8988T (cell line): ENCODE results near the gene MAN2B1.
A peak's percentile ranks its signal among the peaks of the same experiment; 100 is the strongest.
"Not testable (repeated sequence)": the region's sequence is repeated elsewhere in the genome, so short reads cannot be mapped to it uniquely, and the experiment has no call there.

Experiments
- DNase-seq: peaks from one replicate; pipeline ENCODE4 v3.0.0; 2011

MAN2B1 gene

GRCh38 chr19:12687496-12688196 lies 21.1 kb upstream of the MAN2B1 start, which contains the start of gene GNG14:
Gene GNG14, plus strand, starts transcription at chr19:12687998. Its CDS starts 51 bp downstream, at chr19:12688049.
- no peak for DNase-seq

- DNase-seq: no peak
Observed at GRCh38 chr19:12685831-12686230, 19.3 kb upstream of the MAN2B1 start.

- DNase-seq: peak; percentile 70
Observed at GRCh38 chr19:12681074-12681987, 14.8 kb upstream of the MAN2B1 start, which contains the start of gene DHPS. Gene DHPS, minus strand, starts transcription at chr19:12681880. Its CDS starts 114 bp downstream, at chr19:12681766.

- DNase-seq: no peak
Observed at GRCh38 chr19:12680034-12680433, 13.5 kb upstream of the MAN2B1 start.

DNA sequence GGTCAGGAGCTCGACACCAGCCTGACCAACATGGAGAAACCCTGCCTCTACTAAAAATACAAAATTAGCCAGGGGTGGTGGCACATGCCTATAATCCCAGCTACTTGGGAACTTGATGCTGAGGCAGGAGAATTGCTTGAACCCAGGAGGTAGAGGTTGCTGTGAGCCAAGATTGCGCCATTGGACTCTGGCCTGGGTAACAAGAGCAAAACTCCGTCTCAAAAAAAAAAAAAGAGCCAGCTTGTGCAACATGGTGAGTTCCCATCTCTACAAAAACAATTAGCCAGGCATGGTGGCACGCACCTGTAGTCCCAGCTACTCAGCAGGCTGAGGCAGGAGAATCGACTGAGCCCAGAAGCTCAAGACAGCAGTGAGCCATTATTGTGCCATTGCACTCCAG lies 11.5 kb upstream of the MAN2B1 start:
- DNase-seq: not testable (repeated sequence)

- DNase-seq: no peak
Observed at GRCh38 chr19:12676928-12677327, 10.4 kb upstream of the MAN2B1 start.

DNA sequence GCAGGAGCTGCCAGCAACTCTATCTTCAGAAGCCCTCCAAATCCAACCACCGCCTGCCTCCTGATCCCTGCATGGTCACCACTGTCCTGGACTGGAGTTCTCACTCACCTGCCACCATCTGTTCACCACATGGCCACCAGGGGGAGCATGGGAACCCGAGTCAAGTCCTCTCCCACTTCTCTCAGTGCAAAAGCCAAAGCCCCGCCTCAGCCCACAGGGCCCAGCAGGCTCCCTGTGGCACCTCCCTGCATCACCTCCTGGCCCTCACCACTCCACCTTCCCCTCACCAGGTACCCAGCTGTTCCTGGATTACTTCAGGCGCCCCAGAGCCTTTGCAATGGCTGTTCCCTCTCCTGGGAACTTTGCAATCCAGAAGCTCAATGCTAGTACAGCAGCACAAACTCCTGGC lies 9.8 kb upstream of the MAN2B1 start:
- DNase-seq: peak; percentile 82

DNA sequence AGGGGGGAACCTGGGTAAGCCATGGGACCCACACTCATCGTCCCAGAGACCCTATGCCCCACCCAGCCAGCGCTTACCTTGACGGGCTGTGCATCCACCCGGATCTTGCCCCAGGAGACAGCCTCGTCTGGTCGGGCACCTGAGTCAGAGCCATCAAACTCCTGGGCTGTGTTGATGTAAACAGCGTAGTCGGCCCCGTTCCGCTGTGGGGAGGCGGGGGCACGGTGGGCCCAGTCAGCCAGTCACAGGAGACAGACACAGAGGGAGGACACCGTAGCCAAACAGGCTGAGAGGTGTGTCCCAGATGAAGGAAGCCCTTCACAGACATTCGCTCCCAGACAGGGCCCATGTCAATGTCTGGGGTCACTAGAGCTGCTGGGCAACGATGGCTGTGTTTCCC lies 9.4 kb upstream of the MAN2B1 start:
- no peak for DNase-seq

GRCh38 chr19:12675399-12675798 lies 8.9 kb upstream of the MAN2B1 start:
- DNase-seq: no peak

GRCh38 chr19:12672744-12673143 lies 6.2 kb upstream of the MAN2B1 start:
- no peak for DNase-seq

DNA sequence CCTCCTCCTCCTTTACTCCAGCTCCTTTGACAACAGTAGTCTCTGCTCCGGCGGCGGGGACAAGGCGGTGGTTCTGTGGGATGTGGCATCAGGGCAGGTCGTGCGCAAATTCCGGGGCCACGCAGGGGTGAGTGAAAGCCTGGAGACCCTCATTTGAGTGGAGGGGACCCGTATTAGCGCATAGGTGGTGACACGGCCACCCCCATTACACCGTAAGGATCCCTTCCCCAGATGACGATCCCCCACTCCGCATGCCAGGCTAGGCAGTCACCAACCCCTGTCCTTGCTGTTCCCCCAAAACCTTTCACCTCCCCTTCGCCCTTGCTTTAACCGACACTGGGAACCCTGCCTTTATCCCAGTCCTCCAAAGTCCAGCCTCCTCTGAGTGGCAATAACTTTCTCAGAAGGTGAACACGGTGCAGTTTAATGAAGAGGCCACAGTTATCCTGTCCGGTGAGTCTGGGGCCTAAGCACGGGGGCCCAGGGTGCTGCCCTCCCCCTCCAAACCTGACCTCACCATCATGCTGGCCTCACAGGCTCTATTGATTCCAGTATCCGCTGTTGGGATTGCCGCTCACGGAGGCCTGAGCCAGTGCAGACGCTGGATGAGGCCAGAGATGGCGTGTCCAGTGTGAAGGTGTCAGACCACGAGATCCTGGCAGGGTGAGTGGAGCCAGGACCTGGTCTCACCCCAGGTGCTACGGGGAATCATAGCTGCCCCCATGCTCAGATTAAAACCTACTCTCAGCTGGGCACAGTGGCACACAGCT lies 3.8 kb upstream of the MAN2B1 start:
- DNase-seq: no peak

GRCh38 chr19:12669270-12670158 lies 3.0 kb upstream of the MAN2B1 start:
- no peak for DNase-seq

DNA sequence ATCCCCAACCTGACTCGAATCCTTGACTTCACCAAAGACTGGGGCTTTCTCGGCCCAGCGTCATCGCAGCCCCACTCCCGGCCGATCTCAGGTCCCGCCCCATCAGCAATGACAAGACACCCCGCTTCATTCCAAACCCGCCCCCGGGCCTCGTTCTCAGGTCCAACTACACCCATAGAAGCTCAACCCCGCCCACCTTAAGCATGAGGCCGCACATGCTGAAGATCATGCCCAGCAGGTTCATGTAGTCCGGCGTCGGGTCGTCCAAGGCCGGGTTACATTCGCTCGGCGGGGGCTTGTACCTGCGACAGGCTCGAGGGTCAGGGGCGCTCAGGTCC lies 2.4 kb upstream of the MAN2B1 start:
- no peak for DNase-seq

DNA sequence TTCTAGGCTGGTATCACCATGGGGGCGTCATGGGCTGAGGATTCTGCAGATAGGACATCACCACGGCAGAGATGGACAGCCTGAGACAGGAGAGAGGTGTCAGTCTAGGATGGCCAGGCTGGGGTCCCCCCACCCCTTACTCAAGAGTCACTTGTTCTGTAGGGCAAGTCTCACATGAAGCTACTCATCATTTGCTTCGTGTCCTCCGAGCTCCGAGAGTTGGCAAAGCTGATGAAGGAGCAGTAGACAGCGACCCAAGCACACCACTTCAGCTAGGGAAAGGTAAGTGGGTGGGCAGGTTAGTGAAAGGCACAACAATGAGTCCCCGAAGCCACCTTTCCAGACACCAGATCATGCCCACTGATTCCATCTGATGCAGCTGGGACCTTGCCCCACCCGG lies 1.8 kb upstream of the MAN2B1 start:
- no peak for DNase-seq

DNA sequence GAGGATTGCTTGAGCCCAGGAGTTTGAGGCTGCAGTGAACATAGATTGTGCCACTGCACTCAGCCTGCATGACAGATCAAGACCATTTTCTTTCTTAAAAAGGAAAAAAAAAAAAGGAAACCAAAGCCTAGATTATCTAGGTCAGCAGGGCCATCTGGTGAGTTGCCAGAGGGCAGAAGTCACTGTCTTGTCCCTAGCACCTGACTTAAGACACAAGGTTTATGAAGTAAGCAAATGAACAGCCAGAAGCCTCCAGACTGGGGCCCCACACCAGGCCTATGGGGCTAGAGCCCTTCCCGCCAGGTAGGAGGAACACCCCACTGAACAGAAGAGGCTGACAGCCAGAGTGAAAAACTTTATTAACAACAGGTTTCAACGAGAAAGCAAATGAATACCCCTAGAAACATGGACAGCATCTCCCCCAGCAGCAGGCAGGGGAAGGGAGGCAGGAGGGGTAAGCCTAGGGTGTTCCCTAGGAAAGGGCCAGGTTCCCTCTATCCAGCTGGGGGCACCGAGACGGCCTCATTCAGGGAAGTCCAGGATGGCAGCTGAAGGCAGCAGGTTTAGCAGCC lies 1.3 kb upstream of the MAN2B1 start:
- DNase-seq: no peak

DNA sequence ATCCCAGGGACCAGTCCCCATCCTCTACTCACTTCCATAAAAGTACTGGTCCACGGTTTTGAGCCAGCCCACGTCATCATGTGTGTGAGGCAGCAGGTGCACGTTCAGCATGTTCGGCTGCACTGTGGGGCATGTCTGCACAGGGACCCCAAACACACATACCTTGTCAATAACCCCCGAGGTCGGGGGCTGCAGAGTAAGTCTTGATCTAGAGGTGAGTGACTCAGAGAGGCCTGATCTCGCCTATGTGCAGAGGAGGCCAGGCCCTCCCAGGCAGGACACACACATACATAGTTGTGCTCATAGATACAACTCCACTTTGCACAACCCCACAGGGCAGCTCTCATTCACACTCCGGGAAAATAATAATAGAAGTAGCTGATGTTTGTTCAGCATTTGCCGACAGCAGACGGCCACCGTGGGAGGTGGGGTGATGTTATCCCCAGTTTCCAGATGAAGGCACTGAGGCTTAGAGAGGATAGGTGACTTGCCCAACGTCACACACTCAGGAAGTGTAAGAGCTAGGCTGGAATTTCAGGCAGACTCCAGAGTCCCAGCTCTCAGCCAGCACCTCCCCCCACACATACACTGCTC lies 774 bp downstream of the MAN2B1 start:
- no peak for DNase-seq

DNA sequence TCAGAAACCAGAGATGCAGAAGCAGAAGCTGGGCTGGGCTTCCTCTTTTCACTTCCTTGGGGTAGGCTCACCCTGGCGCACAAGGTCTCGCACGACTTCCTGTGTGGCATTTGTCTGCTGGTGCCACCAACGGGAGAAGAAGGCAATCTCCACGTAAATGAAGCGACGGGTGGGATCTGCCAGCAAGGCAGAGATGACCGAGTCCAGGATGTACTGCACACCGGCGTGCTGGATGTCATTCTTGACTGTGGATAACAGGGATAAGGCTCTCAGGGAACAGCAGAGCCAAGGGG lies 1.3 kb downstream of the MAN2B1 start:
- no peak for DNase-seq

GRCh38 chr19:12664406-12665280 lies 1.9 kb downstream of the MAN2B1 start:
- DNase-seq: no peak

DNA sequence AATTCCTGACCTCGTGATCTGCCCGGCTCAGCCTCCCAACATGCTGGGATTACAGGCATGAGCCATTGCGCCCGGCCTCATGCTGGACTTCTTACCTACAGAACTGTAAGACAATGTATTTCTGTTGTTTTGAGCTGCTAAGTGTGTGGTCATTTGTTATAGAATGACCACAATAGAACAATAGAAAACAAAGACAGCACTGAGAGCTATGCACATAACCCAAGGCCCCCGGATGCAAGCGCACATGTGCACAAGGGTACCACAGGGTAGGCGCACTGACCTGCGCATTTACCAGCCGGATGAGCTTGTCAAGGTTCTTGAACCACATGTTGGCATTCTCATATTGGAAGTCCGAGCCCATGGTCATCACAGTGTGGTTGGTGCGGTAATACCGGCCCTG lies 5.6 kb downstream of the MAN2B1 start:
- DNase-seq: no peak

GRCh38 chr19:12657966-12658365 lies 8.6 kb downstream of the MAN2B1 start:
- no peak for DNase-seq
